ENCODE results near the gene ENOX1.
"Not testable (repeated sequence)": the region's sequence is repeated elsewhere in the genome, so short reads cannot be mapped to it uniquely, and the experiment has no call there.

- TF ChIP-seq CTCF (IDR thresholded peaks at IDR 0.05); ZFX (IDR thresholded peaks at IDR 0.05; ENCODE audit: borderline replicate concordance): not testable (repeated sequence)
Measured at GRCh38 chr13:43416842-43417241, 369.9 kb downstream of the ENOX1 start.
